ENCODE data around the gene SBF2.

- TF ChIP-seq CTCF (IDR thresholded peaks at IDR 0.05; ENCODE audit: low read length) = no peak
- TF ChIP-seq EZH2phosphoT487 (IDR thresholded peaks at IDR 0.05; ENCODE audit: low read length) = no peak
- no peak for TF ChIP-seq EZH2 (optimal IDR thresholded peaks at IDR 0.05; ENCODE audit: low read depth, low read length)
Measured at GRCh38 chr11:10032935-10033334, 261.1 kb downstream of the SBF2 start.
